Peyer's patch (tissue), 4 donors: ENCODE data around the gene CXXC5. TPM values are rescaled to one million over a fixed set of nuclear protein-coding genes. Genes with fewer than 3 reads are reported as not detected.

Experiments
- DNase-seq, 3 donors: peaks; one replicate each; pipeline ENCODE4 v3.0.0-alpha.2; 2017 to 2019
- H3K27ac ChIP-seq, 4 donors: fragments of 200-600 bp; sonication (generic); one replicate each; pipeline ENCODE4 v1.5.1; 2016 to 2019
- H3K27me3 ChIP-seq, 2 donors: fragments of 200-600 bp; sonication (generic); one replicate each; pipeline ENCODE4 v1.5.1; 2019
- H3K36me3 ChIP-seq, 3 donors: fragments of 200-600 bp; sonication (generic); one replicate each; pipeline ENCODE4 v1.5.1; 2016 to 2019
- H3K4me1 ChIP-seq, 4 donors: fragments of 200-600 bp; sonication (generic); one replicate each; pipeline ENCODE4 v1.5.1; 2016 to 2019
- H3K4me3 ChIP-seq, 4 donors: fragments of 200-600 bp; sonication (generic); 1 replicate in 3 of 4; 2 replicates in 1 of 4; pipeline ENCODE4 v1.5.1; 2016 to 2019; ENCODE audit warnings: mild to moderate bottlenecking in 1 of 4
- H3K9me3 ChIP-seq, 4 donors: fragments of 200-600 bp; sonication (generic); one replicate each; pipeline ENCODE4 v1.5.1; 2016 to 2019; ENCODE audit warnings: mild to moderate bottlenecking in 1 of 4
- CTCF ChIP-seq, 6 experiments: fragments of 450-650 bp in 4 of 6; fragments of 200-600 bp in 2 of 6; sonication (generic) in 1 of 6; IDR thresholded peaks; one replicate each; pipeline ENCODE4 v1.5.1; 2017 to 2019; ENCODE audit warnings: antibody characterized with exemption in 6 of 6, mild to moderate bottlenecking in 3 of 6, moderate library complexity in 1 of 6
- POLR2A ChIP-seq, 2 donors: fragments of 450-650 bp; IDR thresholded peaks; one replicate each; pipeline ENCODE4 v1.5.1; 2017; ENCODE audit warnings: antibody characterized with exemption in 2 of 2, mild to moderate bottlenecking in 2 of 2, moderate library complexity in 2 of 2
- total RNA-seq, 4 donors: library from RNA; depleted of rRNA; stranded (reverse); fragments of >200 nt; gene quantifications; one replicate each; pipeline ENCODE4 v1.1.0, GENCODE V29; 2016

Gene CXXC5
- total RNA-seq, 4 donors from 2014 or later, result 21.7 to 49.5 (median 30.9) TPM

- Histone ChIP-seq H3K27ac (peak overlapping the region in 1 of 4 donors; percentile 17), H3K4me3 (no peak overlapping the region), H3K36me3 (peaks cover 0 to 1% (median 0%) of the 10 kb centered on the region in 3 donors), H3K27me3 (no peaks in the 10 kb centered on the region), H3K4me1 (peaks cover 10 to 32% (median 19%) of the 10 kb centered on the region in 4 donors), H3K9me3 (no peaks in the 10 kb centered on the region)
- TF ChIP-seq CTCF (IDR thresholded peaks at IDR 0.05) (peak; percentile 95 to 98 (median 96)), POLR2A (IDR thresholded peaks at IDR 0.05) (peak in 1 of 2 donors; percentile 33)
- DNase-seq, result peak; percentile 59 to 84 (median 81)
These were observed 14.7 kb upstream of the CXXC5 start for GRCh38 chr5:139633295-139634027.

GRCh38 chr5:139634028-139634325 lies 14.2 kb upstream of the CXXC5 start:
- peak in 1 of 3 donors; percentile 44 for DNase-seq

GRCh38 chr5:139634541-139634940 lies 13.6 kb upstream of the CXXC5 start:
- Histone ChIP-seq H3K9me3 (no peaks in the 10 kb centered on the region), H3K27ac (peak overlapping the region in 1 of 4 donors; percentile 0), H3K27me3 (no peaks in the 10 kb centered on the region), H3K36me3 (no peaks in the 10 kb centered on the region), H3K4me1 (peaks cover 14 to 41% (median 25%) of the 10 kb centered on the region in 4 donors), H3K4me3 (no peak overlapping the region)
- TF ChIP-seq POLR2A (IDR thresholded peaks at IDR 0.05) (no peak), CTCF (IDR thresholded peaks at IDR 0.05) (no peak)
- DNase-seq, result peak in 1 of 3 donors; percentile 33

More at GRCh38 chr5:139634028-139634325, 14.2 kb upstream of the CXXC5 start:
- Histone ChIP-seq H3K27ac (peak overlapping the region in 1 of 4 donors; percentile 17), H3K36me3 (no peaks in the 10 kb centered on the region), H3K4me3 (no peak overlapping the region), H3K9me3 (no peaks in the 10 kb centered on the region), H3K4me1 (peaks cover 14 to 37% (median 21%) of the 10 kb centered on the region in 4 donors), H3K27me3 (no peaks in the 10 kb centered on the region)
- TF ChIP-seq POLR2A (IDR thresholded peaks at IDR 0.05) (no peak), CTCF (IDR thresholded peaks at IDR 0.05) (no peak)

- peak in 1 of 3 donors; percentile 41 for DNase-seq
- H3K4me1 ChIP-seq, result peaks cover 14 to 41% (median 27%) of the 10 kb centered on the region in 4 donors
- TF ChIP-seq POLR2A (IDR thresholded peaks at IDR 0.05), result no peak
- no peak for TF ChIP-seq CTCF (IDR thresholded peaks at IDR 0.05)
- H3K27ac ChIP-seq, result peak overlapping the region; percentile 83 to 91 (median 88)
- no peak overlapping the region for H3K4me3 ChIP-seq
- H3K36me3 ChIP-seq, result no peaks in the 10 kb centered on the region
- no peaks in the 10 kb centered on the region for H3K27me3 ChIP-seq
- no peaks in the 10 kb centered on the region for H3K9me3 ChIP-seq
These were observed 13.0 kb upstream of the CXXC5 start for GRCh38 chr5:139635191-139635590.

GRCh38 chr5:139635606-139636206 lies 12.4 kb upstream of the CXXC5 start:
- Histone ChIP-seq H3K4me3 (peak overlapping the region in 1 of 4 donors; percentile 12), H3K27me3 (no peaks in the 10 kb centered on the region), H3K4me1 (peaks cover 14 to 41% (median 27%) of the 10 kb centered on the region in 4 donors), H3K9me3 (no peaks in the 10 kb centered on the region), H3K36me3 (no peaks in the 10 kb centered on the region), H3K27ac (peak overlapping the region; percentile 83 to 91 (median 88))
- DNase-seq, result peak in 2 of 3 donors; percentile 74 to 87
- TF ChIP-seq POLR2A (IDR thresholded peaks at IDR 0.05) (no peak), CTCF (IDR thresholded peaks at IDR 0.05) (peak; percentile 59 to 75 (median 68))
